WI38 (cell line): ENCODE data around the gene CCNDBP1.

Experiments
- H3K4me3 ChIP-seq: 2 replicates; pipeline ENCODE4 v1.5.1; 2011; ENCODE audit warnings: low read depth, mild to moderate bottlenecking, control low read depth, low read length
- TF ChIP-seq, protein P1 (sequence below): IDR thresholded peaks from 2 replicates; pipeline ENCODE4 v1.5.1; 2012; ENCODE audit warnings: low read depth, mild to moderate bottlenecking, control low read depth, low read length

Gene CCNDBP1, protein sequence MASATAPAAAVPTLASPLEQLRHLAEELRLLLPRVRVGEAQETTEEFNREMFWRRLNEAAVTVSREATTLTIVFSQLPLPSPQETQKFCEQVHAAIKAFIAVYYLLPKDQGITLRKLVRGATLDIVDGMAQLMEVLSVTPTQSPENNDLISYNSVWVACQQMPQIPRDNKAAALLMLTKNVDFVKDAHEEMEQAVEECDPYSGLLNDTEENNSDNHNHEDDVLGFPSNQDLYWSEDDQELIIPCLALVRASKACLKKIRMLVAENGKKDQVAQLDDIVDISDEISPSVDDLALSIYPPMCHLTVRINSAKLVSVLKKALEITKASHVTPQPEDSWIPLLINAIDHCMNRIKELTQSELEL

DNA sequence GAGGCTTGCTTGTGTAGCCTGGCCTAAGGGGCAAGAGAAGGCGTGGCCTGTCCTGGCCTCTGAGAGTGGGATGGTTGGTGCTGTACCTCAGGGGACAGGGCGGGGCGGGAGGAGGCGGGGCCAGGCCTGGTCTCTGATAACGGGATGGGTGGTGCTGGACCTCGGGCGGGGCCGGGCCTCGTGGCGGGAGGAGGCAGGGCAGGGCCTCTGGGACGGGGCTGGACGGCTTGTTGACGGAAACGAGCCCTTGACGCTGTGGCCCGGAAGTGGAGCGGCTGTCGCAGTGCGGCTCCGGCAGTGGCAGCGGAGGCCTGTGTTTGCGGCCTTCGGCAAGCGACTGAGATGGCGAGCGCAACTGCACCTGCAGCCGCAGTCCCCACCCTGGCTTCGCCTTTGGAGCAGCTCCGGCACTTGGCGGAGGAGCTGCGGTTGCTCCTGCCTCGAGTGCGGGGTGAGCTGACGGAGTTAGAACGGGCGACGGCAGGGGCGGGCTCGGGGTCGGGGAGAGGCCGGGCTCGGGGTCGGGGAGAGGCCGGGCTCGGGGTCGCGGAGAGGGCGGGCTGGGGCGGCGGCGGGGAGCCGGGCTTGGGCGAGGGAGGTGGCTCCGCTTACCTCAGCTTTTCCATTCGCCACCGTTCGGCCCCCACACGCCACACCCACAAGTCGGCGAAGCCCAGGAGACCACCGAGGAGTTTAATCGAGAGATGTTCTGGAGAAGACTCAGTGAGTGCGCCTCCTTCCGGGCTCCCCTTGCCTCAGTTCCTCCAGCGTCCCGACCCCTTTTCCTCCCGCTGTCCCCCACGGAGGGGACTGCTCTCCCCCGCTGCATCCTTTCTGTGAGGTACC lies at the start of gene CCNDBP1:
Gene CCNDBP1, plus strand, starts transcription at position 247 of the 846 bp plus-strand sequence. Its CDS starts 96 bp downstream, at position 343.
- TF ChIP-seq, protein P1, sequence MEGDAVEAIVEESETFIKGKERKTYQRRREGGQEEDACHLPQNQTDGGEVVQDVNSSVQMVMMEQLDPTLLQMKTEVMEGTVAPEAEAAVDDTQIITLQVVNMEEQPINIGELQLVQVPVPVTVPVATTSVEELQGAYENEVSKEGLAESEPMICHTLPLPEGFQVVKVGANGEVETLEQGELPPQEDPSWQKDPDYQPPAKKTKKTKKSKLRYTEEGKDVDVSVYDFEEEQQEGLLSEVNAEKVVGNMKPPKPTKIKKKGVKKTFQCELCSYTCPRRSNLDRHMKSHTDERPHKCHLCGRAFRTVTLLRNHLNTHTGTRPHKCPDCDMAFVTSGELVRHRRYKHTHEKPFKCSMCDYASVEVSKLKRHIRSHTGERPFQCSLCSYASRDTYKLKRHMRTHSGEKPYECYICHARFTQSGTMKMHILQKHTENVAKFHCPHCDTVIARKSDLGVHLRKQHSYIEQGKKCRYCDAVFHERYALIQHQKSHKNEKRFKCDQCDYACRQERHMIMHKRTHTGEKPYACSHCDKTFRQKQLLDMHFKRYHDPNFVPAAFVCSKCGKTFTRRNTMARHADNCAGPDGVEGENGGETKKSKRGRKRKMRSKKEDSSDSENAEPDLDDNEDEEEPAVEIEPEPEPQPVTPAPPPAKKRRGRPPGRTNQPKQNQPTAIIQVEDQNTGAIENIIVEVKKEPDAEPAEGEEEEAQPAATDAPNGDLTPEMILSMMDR, result peak; percentile 30; the same call in 1 of the 2 replicates
- peak within 1 kb of the TSS; percentile 81 for H3K4me3 ChIP-seq

DNA sequence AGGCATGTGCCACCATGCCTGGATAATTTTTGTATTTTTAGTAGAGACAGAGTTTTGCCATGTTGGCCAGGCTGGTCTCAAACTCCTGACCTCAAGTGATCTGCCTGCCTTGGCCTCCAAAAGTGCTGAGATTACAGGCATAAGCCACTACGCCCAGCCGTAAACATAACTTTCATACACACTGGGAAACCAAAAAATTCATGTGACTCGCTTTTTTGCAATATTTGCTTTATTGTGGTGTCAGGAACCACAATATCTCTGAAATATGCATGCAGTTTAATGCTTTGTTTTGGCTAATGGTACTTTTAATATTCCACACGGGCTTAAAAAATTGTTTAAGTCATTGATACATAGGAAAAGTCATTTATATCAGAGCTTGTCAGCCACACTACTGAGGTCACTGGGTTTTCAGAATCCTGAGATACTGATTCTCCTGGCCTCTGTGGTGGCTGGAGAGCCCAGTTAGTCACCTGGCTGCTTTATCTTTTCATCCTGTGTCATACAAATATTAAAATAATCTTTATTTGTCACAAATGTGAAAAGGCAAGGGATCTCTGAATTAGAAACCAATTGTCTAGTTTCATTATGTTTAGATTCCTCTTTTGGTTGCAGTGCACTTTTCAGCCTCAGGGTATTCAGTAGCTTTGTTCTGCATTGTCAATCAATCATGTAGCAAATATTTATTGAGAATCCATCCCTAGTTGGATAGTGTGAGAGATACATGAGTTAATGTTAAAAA lies 41.8 kb upstream of the CCNDBP1 start:
- TF ChIP-seq, protein P1, result no peak

DNA sequence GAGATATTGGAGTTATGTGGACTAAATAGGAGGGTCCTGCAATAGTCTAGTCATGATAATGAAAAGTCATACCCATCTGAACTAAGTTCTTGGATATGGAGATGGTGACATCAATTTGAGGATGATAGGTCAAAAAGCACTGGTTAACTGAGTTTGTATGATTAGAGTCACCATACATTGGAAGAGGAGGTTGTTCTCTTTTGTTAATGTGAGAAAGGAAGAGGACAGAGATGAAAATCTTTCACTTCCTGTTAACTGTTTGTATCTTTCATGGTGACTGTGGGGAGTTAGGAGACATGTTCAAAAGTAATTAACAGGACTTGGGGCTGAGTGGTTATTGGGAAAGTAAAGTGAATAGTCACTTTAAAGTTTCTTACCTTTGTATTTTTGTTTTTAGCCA lies 40.7 kb upstream of the CCNDBP1 start:
- TF ChIP-seq, protein P1, result no peak

More for the DNA sequence above, 41.8 kb upstream of the CCNDBP1 start:
- no peak overlapping the region for H3K4me3 ChIP-seq

DNA sequence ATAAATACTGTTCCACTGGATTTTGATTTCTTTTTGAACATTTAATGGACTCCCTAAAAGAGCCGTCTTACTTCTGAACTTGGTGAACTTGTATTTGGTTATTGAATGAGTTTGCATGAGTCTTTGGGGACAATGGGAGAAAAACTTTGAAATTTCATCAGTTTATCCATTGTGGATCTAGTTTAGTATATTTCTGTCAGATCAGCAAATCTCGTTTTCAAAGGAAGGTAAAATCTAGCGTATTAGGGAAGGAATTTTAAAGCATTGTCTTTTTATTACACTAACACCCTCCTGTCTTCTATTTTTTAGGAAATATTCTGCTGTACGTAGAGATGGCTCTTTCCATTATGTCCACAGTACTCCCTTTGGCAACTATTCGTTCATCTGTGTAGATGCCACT lies 39.0 kb upstream of the CCNDBP1 start:
- no peak overlapping the region for H3K4me3 ChIP-seq
- TF ChIP-seq, protein P1, result no peak

More for the DNA sequence above, 40.7 kb upstream of the CCNDBP1 start:
- no peak overlapping the region for H3K4me3 ChIP-seq

DNA sequence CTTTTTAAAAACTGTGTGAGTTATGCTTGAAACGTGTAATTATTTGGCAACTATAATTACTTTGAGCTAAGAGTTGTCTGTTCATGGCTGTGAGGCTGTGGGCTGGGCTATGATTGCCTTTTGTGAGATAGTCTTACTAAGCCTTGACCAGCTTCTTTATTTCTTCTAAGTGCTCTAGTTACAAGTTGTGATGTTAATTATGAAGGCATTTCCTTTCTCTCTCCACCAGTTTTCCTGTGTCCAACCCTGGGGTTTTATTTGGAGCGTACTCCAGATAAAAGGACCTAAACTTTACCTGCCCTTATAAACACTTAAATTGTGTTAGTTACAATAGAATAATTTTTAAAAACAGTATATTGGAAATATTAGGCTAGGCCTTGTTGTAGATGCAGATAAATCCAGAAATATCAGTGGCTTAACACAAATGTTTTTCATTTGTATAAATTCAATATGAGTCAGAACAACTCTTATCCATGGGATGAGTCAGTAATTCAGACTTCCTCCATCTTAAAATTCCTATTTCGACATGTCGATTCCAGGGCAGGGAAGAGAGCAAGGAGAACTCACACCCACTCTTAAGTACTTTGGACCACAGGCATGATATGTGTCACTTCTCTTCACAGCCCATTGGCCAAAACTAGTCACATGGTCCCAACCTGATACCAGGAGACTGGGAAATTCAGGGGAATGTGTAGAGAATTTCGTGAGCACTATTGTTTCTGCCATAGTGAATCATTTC lies 34.8 kb upstream of the CCNDBP1 start:
- H3K4me3 ChIP-seq, result no peak overlapping the region
- TF ChIP-seq, protein P1, result no peak

DNA sequence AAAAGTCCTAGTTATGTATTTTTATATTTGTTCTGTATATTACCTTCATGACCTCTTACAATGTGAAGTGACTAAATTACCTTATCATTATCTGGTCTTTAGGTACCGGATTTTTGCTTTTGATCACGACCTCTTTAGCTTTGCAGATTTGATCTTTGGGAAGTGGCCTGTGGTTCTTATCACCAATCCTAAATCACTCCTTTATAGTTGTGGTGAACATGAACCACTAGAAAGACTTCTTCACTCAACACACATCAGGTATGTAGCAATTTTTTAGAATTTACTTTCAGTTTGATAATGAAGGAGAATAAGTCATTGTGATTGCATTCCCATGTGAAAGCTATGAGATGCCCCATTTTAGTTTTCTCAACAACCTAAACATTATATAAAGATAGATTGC lies 33.5 kb upstream of the CCNDBP1 start:
- TF ChIP-seq, protein P1, result no peak
- no peak overlapping the region for H3K4me3 ChIP-seq
